A673 (cell line): ENCODE measurements around the gene KIF1A. TPM values are rescaled to one million over a fixed set of nuclear protein-coding genes. Genes with fewer than 3 reads are reported as not detected.

Experiments
- BruUV-seq: library from RNA; stranded (reverse); fragments of 400-500 nt; replicated peaks from 2 replicates; lab custom pipeline; 2021; lab: Mats Ljungman, UMichigan
- CTCF ChIA-PET: fragments of 300-600 bp; sonication (Branson Sonifier 250); formaldehyde crosslinking; loops from one replicate; lab custom pipeline; 2022; ENCODE audit warnings: antibody characterized with exemption; lab: Charles Lee
- POLR2A ChIA-PET: fragments of 300-600 bp; sonication (Branson Sonifier 250); formaldehyde crosslinking; loops from one replicate; lab custom pipeline; 2022; ENCODE audit warnings: antibody characterized with exemption; ENCODE audit not compliant: low non-redundant PET; lab: Charles Lee
- DNase-seq: peaks from one replicate; pipeline ENCODE4 v3.0.0-alpha.2; 2015; ENCODE audit warnings: low spot score
- H3K27ac ChIP-seq: fragments of 200-600 bp; sonication (generic); 2 replicates; pipeline ENCODE4 v1.5.1; 2016; ENCODE audit warnings: mixed run types, low read depth, mild to moderate bottlenecking, mixed read lengths, antibody characterized with exemption, low read length; ENCODE audit not compliant: poor library complexity, severe bottlenecking
- H3K27me3 ChIP-seq: fragments of 200-600 bp; sonication (generic); replicated peaks from 2 replicates; pipeline ENCODE4 v1.6.1; 2017; ENCODE audit warnings: mixed run types, low read depth, mild to moderate bottlenecking, mixed read lengths, antibody characterized with exemption, low read length; ENCODE audit not compliant: insufficient read depth, poor library complexity
- H3K36me3 ChIP-seq: fragments of 200-600 bp; sonication (generic); 2 replicates; pipeline ENCODE4 v1.6.1; 2016; ENCODE audit warnings: mixed run types, mild to moderate bottlenecking, mixed read lengths, antibody characterized with exemption, low read length; ENCODE audit not compliant: insufficient read depth, poor library complexity, severe bottlenecking
- H3K4me1 ChIP-seq: fragments of 200-600 bp; sonication (generic); 2 replicates; pipeline ENCODE4 v1.6.1; 2017; ENCODE audit warnings: mixed run types, mild to moderate bottlenecking, mixed read lengths, antibody characterized with exemption, low read length; ENCODE audit not compliant: insufficient read depth, poor library complexity, severe bottlenecking
- H3K4me3 ChIP-seq: fragments of 200-600 bp; sonication (generic); 2 replicates; pipeline ENCODE4 v1.5.1; 2016; ENCODE audit warnings: low read depth, mixed run types, mild to moderate bottlenecking, mixed read lengths, low read length; ENCODE audit not compliant: poor library complexity, severe bottlenecking
- H3K9me3 ChIP-seq: fragments of 200-600 bp; sonication (generic); 2 replicates; pipeline ENCODE4 v1.6.1; 2016; ENCODE audit warnings: mixed run types, low read depth, mild to moderate bottlenecking, mixed read lengths, antibody characterized with exemption, low read length; ENCODE audit not compliant: poor library complexity, severe bottlenecking
- CTCF ChIP-seq: fragments of 300-800, 200-600 bp; sonication (generic); conservative IDR thresholded peaks from 2 replicates; pipeline ENCODE4 v1.5.1; 2017; ENCODE audit warnings: low read depth, mild to moderate bottlenecking, antibody characterized with exemption, low read length, moderate library complexity, mixed read lengths
- EZH2 ChIP-seq: fragments of 200-600 bp; sonication (generic); IDR thresholded peaks from 2 replicates; pipeline ENCODE4 v1.6.1; 2017; ENCODE audit warnings: borderline replicate concordance, low read depth, mild to moderate bottlenecking, mixed read lengths, antibody characterized with exemption, low read length; ENCODE audit not compliant: poor library complexity, severe bottlenecking
- intact Hi-C: fragments of 100-400 bp; cut with micrococcal nuclease; formaldehyde crosslinking; loops from one replicate; pipeline ENCODE4 v1.10.0; 2022; ENCODE audit not compliant: unreplicated experiment
- total RNA-seq: library from RNA; stranded (reverse); gene quantifications from 2 replicates; pipeline ENCODE4 v1.2.3, GENCODE V29; 2021

KIF1A gene
- total RNA-seq, 1 experiment from 2014 or later: 330 TPM

GRCh38 chr2:240725266-240725665 lies 94.8 kb downstream of the KIF1A start:
- no peak overlapping the region for H3K4me3 ChIP-seq
- no TSS peak for BruUV-seq
- no peaks in the 10 kb centered on the region for H3K4me1 ChIP-seq
- TF ChIP-seq EZH2 (no peak), CTCF (no peak)
- intact Hi-C loops: no loop called here
- POLR2A ChIA-PET: no interaction called here
- H3K36me3 ChIP-seq: peaks cover 41% of the 10 kb centered on the region
- no peak for DNase-seq
- no peaks in the 10 kb centered on the region for H3K9me3 ChIP-seq
- H3K27ac ChIP-seq: no peak overlapping the region
- H3K27me3 ChIP-seq: no peaks in the 10 kb centered on the region
- CTCF ChIA-PET: no interaction called here

- ChIA-PET POLR2A (no interaction called here), CTCF (no interaction called here)
- Histone ChIP-seq H3K36me3 (peaks cover 44% of the 10 kb centered on the region), H3K27ac (no peak overlapping the region), H3K4me3 (no peak overlapping the region), H3K27me3 (no peaks in the 10 kb centered on the region), H3K9me3 (no peaks in the 10 kb centered on the region), H3K4me1 (no peaks in the 10 kb centered on the region)
- no TSS peak for BruUV-seq
- DNase-seq: no peak
- intact Hi-C loops: no loop called here
- TF ChIP-seq CTCF: no peak
- TF ChIP-seq EZH2: no peak
Measured at GRCh38 chr2:240724431-240724830, 95.6 kb downstream of the KIF1A start.

GRCh38 chr2:240723851-240724250 lies 96.2 kb downstream of the KIF1A start:
- peaks cover 50% of the 10 kb centered on the region for H3K36me3 ChIP-seq
- POLR2A ChIA-PET: no interaction called here
- CTCF ChIA-PET: no interaction called here

More at GRCh38 chr2:240723851-240724250, 96.2 kb downstream of the KIF1A start:
- no peak for DNase-seq
- TF ChIP-seq CTCF: no peak
- no peak for TF ChIP-seq EZH2
- Histone ChIP-seq H3K27ac (no peak overlapping the region), H3K4me1 (no peaks in the 10 kb centered on the region), H3K4me3 (no peak overlapping the region), H3K27me3 (no peaks in the 10 kb centered on the region), H3K9me3 (no peaks in the 10 kb centered on the region)
- intact Hi-C loops: no loop called here
- BruUV-seq: no TSS peak
